GM18907 (cell line): ENCODE data around the gene NLRP9.

ENCODE experiments used
- ATAC-seq: cut with Tn5 transposase; IDR thresholded peaks from one replicate; pipeline ENCODE4 v1.9.1; 2021; ENCODE audit warnings: mild to moderate bottlenecking, moderate library complexity; ENCODE audit not compliant: unreplicated experiment

NLRP9 gene

GRCh38 chr19:55689411-55690108 is 48.6 kb downstream of the NLRP9 start:
- no peak for ATAC-seq

- no peak for ATAC-seq
Measured at GRCh38 chr19:55688422-55689218, 49.6 kb downstream of the NLRP9 start.

- ATAC-seq = no peak
Measured at GRCh38 chr19:55687281-55688201, 50.7 kb downstream of the NLRP9 start.

- ATAC-seq = no peak
Measured at GRCh38 chr19:55686311-55687050, 51.7 kb downstream of the NLRP9 start.

- ATAC-seq = no peak
Measured at GRCh38 chr19:55685776-55686175, 52.4 kb downstream of the NLRP9 start.

GRCh38 chr19:55684946-55685681 is 53.1 kb downstream of the NLRP9 start:
- no peak for ATAC-seq

- no peak for ATAC-seq
Measured at GRCh38 chr19:55683449-55684261, 54.5 kb downstream of the NLRP9 start.

GRCh38 chr19:55681131-55682092 is 56.8 kb downstream of the NLRP9 start:
- no peak for ATAC-seq

GRCh38 chr19:55680339-55681130 is 57.7 kb downstream of the NLRP9 start:
- ATAC-seq = no peak

GRCh38 chr19:55679343-55680257 is 58.6 kb downstream of the NLRP9 start:
- no peak for ATAC-seq

- peak; percentile 74 for ATAC-seq
Measured at GRCh38 chr19:55678121-55678671, 60.0 kb downstream of the NLRP9 start.

GRCh38 chr19:55677572-55678028 is 60.6 kb downstream of the NLRP9 start:
- ATAC-seq = no peak

GRCh38 chr19:55676889-55677505 is 61.2 kb downstream of the NLRP9 start:
- no peak for ATAC-seq

- ATAC-seq = no peak
Measured at GRCh38 chr19:55676383-55676782, 61.8 kb downstream of the NLRP9 start.

GRCh38 chr19:55675661-55676354 is 62.4 kb downstream of the NLRP9 start:
- ATAC-seq = no peak
